GM21515 (cell line): ENCODE results near the gene CYB561D2.

ENCODE experiments used
- ATAC-seq: cut with Tn5 transposase; IDR thresholded peaks from one replicate; pipeline ENCODE4 v1.9.1; 2021; ENCODE audit not compliant: unreplicated experiment

CYB561D2 gene

DNA sequence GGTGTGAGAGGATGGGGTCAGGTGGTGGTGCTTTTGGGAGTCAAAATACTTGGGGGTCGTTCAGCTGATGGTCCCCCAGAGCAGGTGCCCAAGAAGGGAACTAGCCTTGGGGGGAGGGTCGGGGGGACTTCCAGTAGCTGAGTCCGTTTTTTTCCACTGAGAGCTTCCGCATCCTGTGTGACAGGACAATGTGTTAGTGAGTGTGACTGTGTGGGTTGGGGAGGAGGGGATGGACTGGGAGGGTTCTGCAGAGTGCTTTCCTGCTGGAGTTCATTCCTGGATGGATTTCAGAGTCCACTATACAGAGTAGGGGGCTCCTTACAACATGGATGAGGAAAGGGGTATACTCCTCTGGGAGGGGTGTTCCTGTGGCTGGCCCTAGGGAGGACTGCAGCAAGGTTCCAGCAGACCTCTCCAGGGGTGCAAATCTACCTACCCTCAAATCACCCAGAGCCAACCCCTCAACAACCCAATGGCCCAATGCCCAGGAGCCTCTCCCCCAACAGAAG, 27.5 kb upstream of the CYB561D2 start:
- no peak for ATAC-seq

DNA sequence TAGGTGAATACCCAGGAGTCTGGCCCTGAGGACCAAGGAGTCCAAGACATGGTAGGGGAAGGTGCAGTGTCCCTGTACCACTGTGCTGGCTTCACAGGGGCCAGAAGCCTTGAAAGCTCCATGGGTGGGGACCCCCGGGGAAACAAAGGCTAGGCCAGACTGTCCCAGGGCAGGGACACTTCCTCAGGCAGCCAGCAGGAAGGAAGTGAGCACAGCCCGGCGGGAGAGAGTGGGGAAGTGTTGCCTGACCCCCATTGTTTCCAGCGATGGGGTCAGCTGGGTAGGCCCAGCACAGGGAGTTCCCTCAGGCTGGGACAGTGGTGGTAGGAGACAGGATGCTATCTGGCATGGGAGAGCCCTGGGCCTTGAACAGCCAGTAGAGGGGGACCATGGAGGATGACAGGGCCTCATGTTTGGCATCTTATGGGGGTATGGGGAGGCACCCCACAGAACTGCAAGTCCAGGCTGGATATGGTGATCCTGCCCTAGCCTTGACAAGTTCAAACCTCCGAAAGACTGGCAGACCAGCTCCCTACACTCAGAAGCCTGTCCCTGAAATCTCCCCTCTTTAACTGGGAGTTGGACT, 27.0 kb upstream of the CYB561D2 start:
- ATAC-seq = no peak

DNA sequence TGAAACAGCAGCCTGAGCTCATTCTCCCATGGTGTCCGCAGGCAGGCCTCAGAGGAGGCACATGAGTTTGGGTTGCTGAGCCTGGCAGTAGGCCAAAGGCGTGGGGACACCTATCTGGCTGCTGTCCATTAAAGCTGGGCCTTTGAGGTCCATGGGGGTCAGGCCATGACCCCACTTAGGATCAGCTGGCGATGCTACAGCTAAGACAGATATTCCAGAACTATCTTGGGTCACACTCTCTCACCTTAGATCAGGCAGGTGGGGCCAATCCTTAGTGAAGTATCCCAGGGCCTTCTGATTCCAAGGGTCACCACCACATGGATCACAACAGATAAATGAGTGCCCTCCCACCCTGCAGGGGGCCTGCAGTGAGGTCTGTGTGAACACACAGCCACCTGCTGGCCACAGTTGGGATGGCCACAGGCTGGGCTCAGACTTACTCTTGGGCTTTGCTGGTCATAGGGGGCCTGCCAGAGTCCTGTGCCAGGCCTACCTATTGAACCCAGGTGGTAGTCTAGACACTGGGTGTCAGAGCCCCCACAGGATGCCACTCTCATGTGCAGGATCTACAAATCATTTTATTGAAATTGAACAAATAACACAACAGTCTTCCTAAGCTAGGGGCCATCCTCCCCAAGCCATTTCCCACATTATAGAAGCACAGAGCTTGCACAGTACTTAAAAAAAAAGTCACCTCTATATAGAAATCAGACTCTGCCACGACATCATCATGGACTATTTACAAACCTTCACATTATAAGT, 26.1 kb upstream of the CYB561D2 start:
- no peak for ATAC-seq

DNA sequence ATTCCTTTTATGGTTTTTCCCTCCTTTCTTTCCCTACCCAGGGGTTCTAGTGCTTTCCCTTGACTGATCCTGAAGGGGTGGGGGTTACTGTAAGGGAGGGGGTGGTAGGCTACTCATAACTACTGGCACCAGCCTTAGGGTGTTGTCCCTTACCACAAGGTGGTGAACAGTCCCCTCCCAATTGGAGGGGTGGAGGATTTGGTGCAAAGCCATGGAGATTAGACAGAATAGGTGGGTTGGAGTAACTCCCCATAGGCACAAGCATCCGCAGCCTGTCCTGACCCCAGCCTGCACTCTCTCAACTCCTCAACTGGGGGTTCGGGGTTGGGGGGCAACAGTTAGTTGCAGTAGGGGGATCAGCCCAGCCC, 25.6 kb upstream of the CYB561D2 start:
- no peak for ATAC-seq

DNA sequence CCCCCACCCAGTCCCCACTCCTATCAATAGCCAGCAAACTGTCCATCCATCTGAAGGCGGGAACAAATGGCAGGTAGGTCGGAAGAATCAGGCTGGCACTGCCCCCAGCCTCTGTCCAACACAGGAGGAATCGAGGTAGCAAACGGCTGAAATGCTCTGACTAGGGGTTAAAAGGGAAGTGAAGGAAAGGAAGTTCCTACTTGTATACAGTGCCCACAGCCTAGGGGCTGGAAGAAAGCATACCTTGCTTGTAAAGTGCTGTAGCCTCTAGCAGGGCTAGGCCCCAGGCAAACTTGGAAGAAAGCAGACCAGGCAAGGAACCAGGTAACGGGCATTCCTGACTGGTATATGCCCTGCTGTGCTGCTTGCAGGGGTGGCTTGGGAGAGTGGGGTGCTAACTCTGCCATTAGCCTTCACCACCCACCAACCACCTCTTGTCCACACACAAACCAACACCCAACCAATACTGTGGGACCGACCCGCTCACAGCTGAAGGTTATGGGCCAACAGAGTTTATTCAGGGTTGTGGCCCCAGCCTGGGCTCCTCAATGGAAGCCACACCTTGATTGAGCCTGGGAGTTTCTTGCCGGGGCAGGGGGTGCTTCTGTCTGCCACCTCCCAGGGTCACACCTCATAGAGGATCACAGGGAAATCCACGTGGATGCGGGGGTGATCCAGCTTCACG, 25.0 kb upstream of the CYB561D2 start:
- no peak for ATAC-seq

DNA sequence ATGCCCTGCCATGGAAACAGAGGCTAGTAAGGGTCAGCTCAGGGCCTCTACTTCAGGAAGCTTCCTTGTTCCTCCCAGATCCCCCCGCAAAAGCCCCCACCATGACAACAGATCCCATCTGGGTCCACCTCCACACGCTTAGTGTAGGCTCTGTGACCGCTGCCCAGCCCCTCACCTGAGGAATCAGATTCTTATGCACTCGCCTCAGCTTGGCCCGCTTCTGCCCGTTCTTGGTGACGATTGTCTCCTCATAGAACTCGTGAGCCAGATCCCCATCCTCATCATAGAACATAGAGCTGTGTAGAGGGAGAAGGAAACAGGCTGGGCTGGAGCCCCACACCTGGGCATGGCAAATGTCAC, 24.5 kb upstream of the CYB561D2 start:
- ATAC-seq = no peak

DNA sequence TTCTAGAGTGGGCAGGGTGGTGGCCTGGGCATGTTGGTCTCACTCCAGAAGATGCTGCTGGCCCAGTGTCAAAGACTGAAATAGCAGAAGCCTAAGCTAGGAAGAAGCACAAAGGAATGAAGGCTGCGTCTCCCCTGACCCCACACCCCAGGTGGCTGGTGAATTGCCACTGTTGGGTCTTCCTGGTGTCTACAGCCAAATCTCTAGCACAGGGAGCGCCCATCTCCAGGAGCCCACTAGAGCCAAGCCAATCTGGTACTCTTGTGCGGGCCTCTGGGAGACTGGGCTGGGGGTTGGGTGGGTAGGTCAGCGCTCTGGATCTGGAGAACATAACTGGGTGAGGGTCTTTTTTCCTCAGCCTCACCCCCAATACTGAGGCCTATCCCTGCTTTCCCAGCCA, 23.5 kb upstream of the CYB561D2 start:
- ATAC-seq = no peak

DNA sequence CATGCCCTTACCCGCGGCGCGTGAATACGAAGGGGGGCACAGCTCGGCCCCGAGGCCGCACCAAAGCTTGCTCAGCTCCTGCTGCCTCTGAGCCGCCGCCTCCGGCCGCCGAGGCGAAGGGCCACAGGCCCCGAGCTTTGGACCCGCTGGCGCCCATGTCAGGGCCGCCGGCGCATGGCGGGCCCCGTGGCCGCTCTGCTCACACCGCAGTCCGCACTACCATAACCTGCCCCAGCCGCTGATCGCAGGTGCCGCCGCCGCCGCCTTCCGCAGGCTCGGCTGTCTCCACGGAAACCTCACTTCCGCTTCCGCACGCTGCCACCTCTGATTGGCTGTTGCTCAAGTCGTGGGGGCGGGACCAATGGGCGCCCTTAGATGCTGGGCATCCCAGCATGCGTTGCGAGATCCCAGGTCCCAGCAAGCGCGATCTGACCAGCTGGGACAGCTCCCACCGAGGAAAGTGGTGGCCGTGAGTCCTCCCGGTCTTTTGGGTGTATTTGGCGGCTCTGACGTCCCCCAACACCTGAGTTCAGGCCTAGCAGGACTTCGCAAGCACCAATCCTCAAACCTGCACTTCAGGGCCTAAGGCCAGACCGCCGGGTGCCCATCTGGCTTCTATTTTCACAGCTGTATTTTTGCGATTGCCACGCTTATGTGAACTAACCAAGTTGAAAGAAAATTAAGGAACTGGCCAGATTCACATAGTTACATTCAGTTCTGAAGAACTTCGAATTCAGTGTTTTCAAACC, 22.5 kb upstream of the CYB561D2 start, which contains the start of gene TUSC2:
Gene TUSC2 (minus strand): TSS at position 281 of the 749 bp plus-strand sequence. CDS start 124 bp downstream, at position 157.
- peak; percentile 72 for ATAC-seq

DNA sequence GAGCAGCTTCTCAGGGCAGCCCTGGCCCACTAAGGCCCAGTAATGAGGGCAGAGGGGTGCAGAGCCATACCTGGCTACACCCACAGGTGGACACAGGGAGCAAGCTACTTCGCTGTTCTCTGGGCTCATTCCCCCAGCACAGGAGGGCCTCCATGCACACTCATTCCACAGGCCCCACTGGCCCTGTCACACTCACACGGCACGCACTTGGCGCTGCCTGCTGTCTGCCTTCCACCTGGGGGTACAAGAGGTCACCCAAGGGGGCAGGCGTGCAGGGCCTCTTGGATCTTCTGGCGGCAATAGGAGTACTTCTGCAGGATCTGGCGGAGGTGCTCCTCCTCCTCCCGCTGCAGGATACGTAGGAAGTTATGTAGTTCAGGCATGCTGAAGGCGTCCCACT, 20.3 kb upstream of the CYB561D2 start:
- no peak for ATAC-seq

DNA sequence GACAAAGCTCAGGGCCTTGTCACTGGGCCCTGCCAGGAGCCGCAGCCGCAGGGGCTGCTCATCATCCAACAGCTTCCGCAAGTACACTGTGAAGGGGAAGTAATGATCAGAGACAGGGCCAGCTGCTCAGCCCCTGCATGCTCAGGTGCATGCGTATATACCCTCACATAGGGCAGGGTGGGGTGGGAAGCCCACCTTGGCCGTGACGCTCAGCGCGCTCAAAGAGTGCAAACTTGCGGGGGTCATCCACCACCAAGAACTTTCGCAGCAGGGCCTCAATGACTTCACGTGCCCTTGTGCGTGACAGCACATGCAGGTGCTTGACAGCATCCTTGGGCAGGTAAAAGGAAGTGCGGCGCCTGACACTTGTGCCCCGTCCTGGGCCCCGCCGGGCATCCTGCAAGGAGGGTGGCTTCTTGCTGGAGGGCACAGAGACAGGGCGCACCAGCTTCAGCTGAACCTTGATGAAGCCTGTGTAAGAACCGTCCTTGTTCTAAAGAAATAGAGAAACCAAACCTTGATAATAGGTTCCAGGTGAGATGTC, 19.2 kb upstream of the CYB561D2 start:
- ATAC-seq = no peak

DNA sequence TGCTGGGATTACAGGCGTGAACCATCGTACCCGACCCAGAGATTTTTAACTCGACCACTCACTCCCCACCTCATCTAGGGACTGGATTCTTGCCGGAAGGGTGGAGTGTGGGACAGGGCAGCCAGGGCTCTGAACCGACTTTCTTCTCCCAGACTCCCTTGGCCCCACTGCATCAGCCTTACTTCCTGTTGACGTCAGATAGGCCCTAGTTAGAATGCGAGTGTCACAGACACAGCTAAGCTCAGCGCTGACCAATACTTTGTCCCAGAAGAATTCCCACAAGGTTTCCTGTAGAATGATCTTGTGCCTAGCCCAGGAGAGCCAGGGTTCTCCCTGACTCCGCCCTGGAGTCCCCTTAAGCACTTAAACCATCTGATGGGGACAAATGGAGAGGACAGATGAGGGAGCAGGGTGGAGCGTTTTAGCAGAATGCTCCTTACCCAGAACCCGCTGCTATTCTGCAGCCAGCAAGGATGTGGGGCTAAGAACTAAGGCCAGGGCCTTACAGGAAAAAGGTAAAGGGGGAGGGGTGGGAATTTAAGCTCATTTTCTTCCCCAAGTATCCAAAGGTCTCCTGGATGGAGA, 16.8 kb upstream of the CYB561D2 start:
- ATAC-seq = no peak

DNA sequence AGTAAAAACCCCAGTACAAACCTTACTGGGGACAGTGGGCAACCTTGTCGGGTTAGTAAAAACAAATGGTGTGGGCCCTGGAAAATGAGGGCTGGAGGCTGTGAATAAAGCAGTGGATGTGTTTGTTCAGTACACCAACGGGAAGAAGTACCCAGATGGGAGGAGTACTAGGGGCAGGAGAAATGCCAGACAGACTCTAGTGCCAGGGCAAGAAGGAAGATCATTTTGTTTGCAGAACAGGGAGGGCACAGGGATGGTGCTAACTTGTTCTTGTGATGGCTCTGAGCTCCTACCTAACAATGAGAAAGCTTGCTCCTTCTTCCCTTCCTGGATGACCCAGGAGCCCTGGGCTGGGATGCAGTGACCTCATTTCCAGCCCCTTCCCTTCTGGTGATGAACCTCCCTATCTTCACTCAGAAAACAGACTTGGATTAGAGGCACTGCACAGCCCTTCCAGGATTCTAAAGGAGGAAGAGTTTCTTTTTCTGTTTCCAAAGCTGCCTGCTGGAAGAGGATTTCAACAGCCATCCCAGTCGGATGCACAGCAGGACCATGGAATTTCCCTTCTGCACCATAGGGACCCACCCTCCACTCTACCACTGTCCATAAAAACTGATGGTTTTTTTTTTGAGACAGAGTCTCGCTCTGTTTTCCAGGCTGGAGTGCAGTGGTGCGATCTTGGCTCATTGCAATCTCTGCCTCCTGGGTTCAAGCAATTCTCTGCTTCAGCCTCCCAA, 16.2 kb upstream of the CYB561D2 start:
- no peak for ATAC-seq

DNA sequence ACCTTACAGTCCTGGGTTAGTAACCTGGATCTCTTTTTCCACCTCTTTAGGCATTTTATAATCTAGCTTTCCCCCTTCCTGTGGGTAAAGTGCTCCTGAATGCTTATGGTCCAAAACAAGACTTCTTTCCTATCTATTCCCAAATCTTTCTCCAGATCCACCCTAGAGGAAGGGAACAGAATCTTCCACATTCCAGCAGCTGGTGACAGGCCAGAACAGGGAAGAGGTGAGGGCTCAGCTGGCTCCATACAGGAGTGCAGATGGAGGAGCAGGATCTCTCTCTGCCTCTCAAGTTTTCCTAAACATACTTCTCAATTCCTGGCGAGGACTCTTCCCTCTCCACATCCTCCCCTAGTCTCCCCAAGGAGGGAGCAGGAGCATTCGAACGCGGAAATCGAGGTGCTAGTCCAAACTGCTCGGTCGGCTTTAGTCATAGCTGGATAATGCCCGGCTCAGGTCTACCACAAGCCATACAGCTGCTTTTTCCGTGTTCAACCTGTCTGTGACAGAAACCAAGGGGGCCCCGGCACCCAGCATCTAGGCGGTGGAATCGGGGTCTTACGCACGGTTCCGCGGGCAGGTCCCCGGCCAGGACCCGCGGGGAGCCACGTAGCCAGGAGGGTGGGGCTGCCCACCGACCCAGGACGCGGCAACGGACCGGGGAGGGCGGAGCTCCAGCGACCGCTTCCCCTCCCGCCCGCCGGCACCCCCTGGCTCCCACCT, 14.0 kb upstream of the CYB561D2 start:
- ATAC-seq = peak; percentile 30

DNA sequence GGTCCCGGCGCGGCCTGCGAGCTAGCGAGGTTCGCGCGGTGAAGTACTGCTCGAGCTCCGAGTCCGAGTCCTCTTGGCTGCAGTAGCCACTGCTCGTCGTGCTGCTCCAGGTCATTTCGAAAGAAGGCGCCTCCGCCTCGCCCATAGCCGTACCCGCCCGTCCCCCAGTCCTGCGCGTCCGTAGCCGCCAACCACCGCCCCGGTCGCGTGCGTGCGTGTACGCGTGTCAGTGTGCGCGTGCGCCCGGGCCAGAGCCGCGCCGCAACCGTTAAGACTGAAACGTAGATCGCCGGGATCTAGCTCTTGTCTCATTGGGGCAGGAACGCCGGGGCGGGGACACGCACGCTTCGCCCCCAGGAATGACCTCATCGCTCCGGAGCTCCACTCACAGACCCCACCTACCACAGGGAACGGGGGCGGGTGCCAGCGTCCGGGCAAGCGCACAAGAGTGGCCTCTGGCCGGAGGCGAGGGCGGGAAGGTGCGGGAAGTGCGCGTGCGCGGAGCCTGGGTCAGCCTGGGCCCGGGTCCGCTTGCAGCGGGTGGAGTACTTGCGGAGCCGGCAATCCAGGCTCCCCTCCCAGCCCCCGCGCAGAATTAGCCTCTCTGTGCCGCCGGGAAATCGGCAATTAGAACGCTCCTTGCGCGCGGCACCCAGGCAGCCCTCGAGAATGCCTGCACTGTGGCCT, 13.3 kb upstream of the CYB561D2 start:
- peak; percentile 76 for ATAC-seq

DNA sequence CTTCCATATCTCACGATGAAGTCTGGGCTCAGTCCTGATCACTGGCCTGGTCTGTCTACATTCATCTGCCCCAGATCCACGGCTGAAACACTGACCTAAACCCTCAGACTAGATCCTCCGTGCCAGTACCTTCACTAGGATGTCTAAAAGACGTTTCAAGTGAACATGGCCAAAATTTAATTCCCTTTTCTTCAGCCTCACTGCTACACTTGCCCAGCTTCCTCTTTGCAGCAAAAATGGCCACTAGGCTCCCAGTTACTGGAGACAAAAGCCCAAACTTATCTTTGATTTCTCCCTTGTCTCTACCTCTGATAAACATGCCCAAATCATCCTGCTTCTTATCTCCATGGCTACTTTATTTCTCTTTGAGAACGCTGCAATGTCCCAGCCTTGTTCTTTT, 11.7 kb upstream of the CYB561D2 start:
- no peak for ATAC-seq

DNA sequence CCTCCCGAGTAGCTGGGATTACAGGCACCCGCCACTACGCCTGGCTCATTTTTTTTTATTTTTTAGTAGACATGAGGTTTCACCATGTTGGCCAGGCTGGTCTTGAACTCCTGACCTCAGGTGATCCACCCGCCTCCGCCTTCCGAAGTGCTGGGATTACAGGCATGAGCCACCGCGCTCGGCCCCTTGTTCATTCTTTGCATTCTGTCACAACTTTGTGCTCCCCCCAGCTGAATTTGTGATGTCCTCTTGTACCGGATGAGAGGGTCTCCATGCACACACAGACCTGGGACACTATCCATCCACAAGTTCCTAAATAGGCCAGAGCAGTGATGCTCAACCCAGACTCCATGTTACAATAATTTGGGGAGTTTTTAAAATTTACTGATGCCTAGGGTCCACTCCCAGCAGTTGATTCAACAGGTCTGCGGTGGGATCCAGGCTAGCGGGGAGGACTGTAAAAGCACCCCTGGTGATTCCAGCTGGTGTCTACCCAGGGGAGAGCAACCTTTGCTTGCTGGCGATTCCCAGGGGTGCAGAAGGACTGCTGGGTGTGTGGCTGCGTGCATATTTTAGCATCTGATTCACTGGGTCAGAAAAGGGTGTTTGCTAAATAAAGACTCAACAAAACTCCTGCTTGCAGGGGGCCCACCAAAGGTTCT, 11.0 kb upstream of the CYB561D2 start:
- no peak for ATAC-seq

DNA sequence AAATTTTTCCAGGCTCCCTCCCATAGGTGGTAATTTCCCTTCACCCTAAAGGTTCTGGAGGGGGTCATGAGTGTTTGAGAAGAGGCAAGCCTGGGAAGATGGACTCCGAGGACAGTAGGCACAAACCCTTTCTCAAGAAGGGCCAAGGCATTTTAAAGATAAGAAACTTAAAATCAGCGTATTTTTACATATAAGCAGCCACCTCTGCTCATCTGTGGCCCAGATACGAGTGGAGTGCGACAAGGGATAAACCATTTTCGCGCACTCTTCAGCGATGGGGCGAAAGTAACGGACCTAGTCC, 10.6 kb upstream of the CYB561D2 start:
- no peak for ATAC-seq
